Activated CD4-positive, alpha-beta memory T cell treated with anti-CD3 and anti-CD28 coated beads, Interleukin-2, amount 10 ng/mL, durations not matched to agents 7 days and 5 days (primary cell): ENCODE data around the gene PISD. TPM values are rescaled to one million over a fixed set of nuclear protein-coding genes. Genes with fewer than 3 reads are reported as not detected.
"Not testable (repeated sequence)": the region's sequence is repeated elsewhere in the genome, so short reads cannot be mapped to it uniquely, and the experiment has no call there.

Experiments
- CTCF ChIA-PET: fragments of 350-600 bp; sonication (Branson Sonifier 250); formaldehyde crosslinking; loops from one replicate; lab custom pipeline; 2021; ENCODE audit warnings: antibody characterized with exemption, inconsistent platforms; lab: Charles Lee
- POLR2A ChIA-PET: fragments of 350-600 bp; sonication (Branson Sonifier 250); formaldehyde crosslinking; loops from one replicate; lab custom pipeline; 2021; ENCODE audit warnings: antibody characterized with exemption; lab: Charles Lee
- DNase-seq: peaks from one replicate; pipeline ENCODE4 v3.0.0-alpha.2; 2020
- H3K27ac Mint-ChIP-seq: one replicate; pipeline ENCODE4 v1.8.0; 2021; ENCODE audit warnings: mild to moderate bottlenecking, mixed read lengths
- H3K27me3 Mint-ChIP-seq: one replicate; pipeline ENCODE4 v1.8.0; 2021; ENCODE audit warnings: mixed read lengths
- H3K36me3 Mint-ChIP-seq: one replicate; pipeline ENCODE4 v1.8.0; 2021; ENCODE audit warnings: low read depth, mixed read lengths
- H3K4me1 Mint-ChIP-seq: one replicate; pipeline ENCODE4 v1.8.0; 2021; ENCODE audit warnings: mixed read lengths
- H3K4me3 Mint-ChIP-seq: one replicate; pipeline ENCODE4 v1.8.0; 2021; ENCODE audit warnings: mild to moderate bottlenecking, mixed read lengths
- H3K9me3 Mint-ChIP-seq: one replicate; pipeline ENCODE4 v1.8.0; 2021; ENCODE audit warnings: mixed read lengths
- total RNA-seq, 2 experiments: library from RNA; stranded (reverse); gene quantifications; one replicate each; pipeline ENCODE4 v1.2.3, GENCODE V29; 2021

The PISD gene
- total RNA-seq, 2 experiments from 2014 or later, result 19.2 to 19.6 TPM

GRCh38 chr22:31595271-31595670 is 66.7 kb downstream of the PISD start:
- peaks cover 21% of the 10 kb centered on the region for H3K36me3 Mint-ChIP-seq
- no peak overlapping the region for H3K4me3 Mint-ChIP-seq
- CTCF ChIA-PET, result interaction anchor here (1.0 kb wide), 1 partner anchor 12 kb away, joined by 3 read pairs; no protein-coding TSS in a partner anchor
- H3K27ac Mint-ChIP-seq, result no peak overlapping the region
- H3K9me3 Mint-ChIP-seq, result no peaks in the 10 kb centered on the region
- no peaks in the 10 kb centered on the region for H3K27me3 Mint-ChIP-seq
- POLR2A ChIA-PET, result interaction anchor here (1.8 kb wide), 1 partner anchor 11 kb away, joined by 7 read pairs; no protein-coding TSS in a partner anchor
- H3K4me1 Mint-ChIP-seq, result no peaks in the 10 kb centered on the region
- no peak for DNase-seq

- not testable (repeated sequence) for H3K27me3 Mint-ChIP-seq
Measured at GRCh38 chr22:31590161-31590560, 71.9 kb downstream of the PISD start.

GRCh38 chr22:31588970-31589675 is 72.9 kb downstream of the PISD start:
- peaks cover 57% of the 10 kb centered on the region for H3K36me3 Mint-ChIP-seq
- peaks cover 30% of the 10 kb centered on the region for H3K4me1 Mint-ChIP-seq
- H3K9me3 Mint-ChIP-seq, result no peaks in the 10 kb centered on the region
- ChIA-PET POLR2A (interaction anchor here (1.0 kb wide), 1 partner anchor 33 kb away, joined by 3 read pairs; no protein-coding TSS in a partner anchor), CTCF (no interaction called here)
- H3K27ac Mint-ChIP-seq, result no peak overlapping the region
- H3K27me3 Mint-ChIP-seq, result no peaks in the 10 kb centered on the region
- DNase-seq, result no peak
- no peak overlapping the region for H3K4me3 Mint-ChIP-seq

More at GRCh38 chr22:31590161-31590560, 71.9 kb downstream of the PISD start:
- DNase-seq, H3K27ac Mint-ChIP-seq, CTCF ChIA-PET, H3K9me3 Mint-ChIP-seq, POLR2A ChIA-PET, H3K4me3 Mint-ChIP-seq: not testable (repeated sequence)
- H3K4me1 Mint-ChIP-seq, result peaks cover 19% of the 10 kb centered on the region
- H3K36me3 Mint-ChIP-seq, result peaks cover 47% of the 10 kb centered on the region

GRCh38 chr22:31586137-31586920 is 75.7 kb downstream of the PISD start:
- H3K27me3 Mint-ChIP-seq, result no peaks in the 10 kb centered on the region
- H3K9me3 Mint-ChIP-seq, result no peaks in the 10 kb centered on the region
- DNase-seq, result no peak
- H3K27ac Mint-ChIP-seq, result peak overlapping the region; percentile 70
- H3K36me3 Mint-ChIP-seq, result peaks cover 72% of the 10 kb centered on the region
- ChIA-PET CTCF (interaction anchor here (3.4 kb wide), 1 partner anchor 30 kb away, joined by 11 read pairs; no protein-coding TSS in a partner anchor), POLR2A (interaction anchor here (1.2 to 3.8 kb wide), 2 partner anchors 44 to 47 kb away, joined by 3 to 15 read pairs; no protein-coding TSS in a partner anchor)
- peaks cover 50% of the 10 kb centered on the region for H3K4me1 Mint-ChIP-seq
- H3K4me3 Mint-ChIP-seq, result no peak overlapping the region

GRCh38 chr22:31585161-31585859 is 76.7 kb downstream of the PISD start:
- CTCF ChIA-PET, result interaction anchor here (0.6 to 3.4 kb wide), 3 partner anchors 29 to 819 kb away, joined by 3 to 11 read pairs (median 4); no protein-coding TSS in a partner anchor
- Mint-ChIP-seq H3K4me1 (peaks cover 50% of the 10 kb centered on the region), H3K4me3 (peak overlapping the region; percentile 8), H3K27me3 (no peaks in the 10 kb centered on the region), H3K36me3 (peaks cover 67% of the 10 kb centered on the region), H3K27ac (peak overlapping the region; percentile 70), H3K9me3 (no peaks in the 10 kb centered on the region)
- POLR2A ChIA-PET, result interaction anchor here (0.8 to 3.8 kb wide), 5 partner anchors 10 to 96 kb away, joined by 3 to 15 read pairs (median 3); partner anchors contain the start of genes EIF4ENIF1 and PISD
- peak; percentile 32 for DNase-seq

GRCh38 chr22:31584804-31585160 is 77.2 kb downstream of the PISD start:
- DNase-seq, result no peak
- Mint-ChIP-seq H3K27ac (peak overlapping the region; percentile 70), H3K27me3 (no peaks in the 10 kb centered on the region), H3K36me3 (peaks cover 69% of the 10 kb centered on the region), H3K9me3 (no peaks in the 10 kb centered on the region), H3K4me3 (no peak overlapping the region), H3K4me1 (peaks cover 50% of the 10 kb centered on the region)
- ChIA-PET CTCF (interaction anchor here (0.6 to 3.4 kb wide), 3 partner anchors 28 to 818 kb away, joined by 3 to 11 read pairs (median 4); no protein-coding TSS in a partner anchor), POLR2A (interaction anchor here (0.8 to 3.8 kb wide), 6 partner anchors 10 to 95 kb away, joined by 3 to 15 read pairs (median 3); partner anchors contain the start of genes EIF4ENIF1 and PISD)

GRCh38 chr22:31583861-31584485 is 78.0 kb downstream of the PISD start:
- peaks cover 64% of the 10 kb centered on the region for H3K36me3 Mint-ChIP-seq
- H3K9me3 Mint-ChIP-seq, result no peaks in the 10 kb centered on the region
- no peak for DNase-seq
- CTCF ChIA-PET, result interaction anchor here (1.3 to 3.4 kb wide), 3 partner anchors 12 to 88 kb away, joined by 3 to 11 read pairs (median 3); partner anchors contain the start of gene SFI1
- H3K27ac Mint-ChIP-seq, result peak overlapping the region; percentile 70
- no peak overlapping the region for H3K4me3 Mint-ChIP-seq
- POLR2A ChIA-PET, result interaction anchor here (1.0 to 3.8 kb wide), 4 partner anchors 10 to 94 kb away, joined by 3 to 15 read pairs (median 5); partner anchors contain the start of gene EIF4ENIF1
- no peaks in the 10 kb centered on the region for H3K27me3 Mint-ChIP-seq
- H3K4me1 Mint-ChIP-seq, result peaks cover 50% of the 10 kb centered on the region

DNA sequence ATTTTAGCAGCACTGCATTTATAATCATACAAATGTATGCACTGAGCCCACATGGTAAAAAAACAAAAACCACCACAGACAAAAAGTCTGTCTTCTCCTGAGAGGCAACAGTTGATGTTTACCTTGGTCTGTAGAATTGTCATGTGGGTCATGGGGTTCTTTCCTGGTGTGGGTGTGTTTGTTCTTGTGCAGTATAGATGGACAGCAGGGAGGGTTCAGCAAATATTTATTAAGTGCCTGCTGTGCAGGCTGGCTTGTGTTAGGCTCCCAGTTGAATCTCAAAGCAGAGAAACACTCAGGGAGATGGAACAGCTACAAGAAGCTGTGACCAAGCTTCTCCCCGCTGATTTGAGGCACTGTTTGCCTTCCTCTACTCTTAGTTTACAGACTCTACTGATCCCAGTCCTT is 82.2 kb downstream of the PISD start:
- Mint-ChIP-seq H3K4me1 (peaks cover 27% of the 10 kb centered on the region), H3K4me3 (no peak overlapping the region), H3K27me3 (no peaks in the 10 kb centered on the region), H3K27ac (no peak overlapping the region), H3K9me3 (no peaks in the 10 kb centered on the region), H3K36me3 (peaks cover 52% of the 10 kb centered on the region)
- ChIA-PET POLR2A (interaction anchor here (1.8 kb wide), 1 partner anchor 43 kb away, joined by 5 read pairs; no protein-coding TSS in a partner anchor), CTCF (interaction anchor here (0.5 kb wide), 1 partner anchor 259 kb away, joined by 4 read pairs; no protein-coding TSS in a partner anchor)
- DNase-seq, result no peak

GRCh38 chr22:31578171-31578570 is 83.8 kb downstream of the PISD start:
- POLR2A ChIA-PET, result interaction anchor here (1.8 kb wide), 1 partner anchor 41 kb away, joined by 5 read pairs; no protein-coding TSS in a partner anchor
- H3K4me1 Mint-ChIP-seq, result peaks cover 11% of the 10 kb centered on the region
- peaks cover 48% of the 10 kb centered on the region for H3K36me3 Mint-ChIP-seq
- no peak for DNase-seq
- H3K27me3 Mint-ChIP-seq, result no peaks in the 10 kb centered on the region
- no peak overlapping the region for H3K4me3 Mint-ChIP-seq
- no peak overlapping the region for H3K27ac Mint-ChIP-seq
- H3K9me3 Mint-ChIP-seq, result no peaks in the 10 kb centered on the region
- CTCF ChIA-PET, result interaction anchor here (0.6 kb wide), 1 partner anchor 215 kb away, joined by 6 read pairs; no protein-coding TSS in a partner anchor

DNA sequence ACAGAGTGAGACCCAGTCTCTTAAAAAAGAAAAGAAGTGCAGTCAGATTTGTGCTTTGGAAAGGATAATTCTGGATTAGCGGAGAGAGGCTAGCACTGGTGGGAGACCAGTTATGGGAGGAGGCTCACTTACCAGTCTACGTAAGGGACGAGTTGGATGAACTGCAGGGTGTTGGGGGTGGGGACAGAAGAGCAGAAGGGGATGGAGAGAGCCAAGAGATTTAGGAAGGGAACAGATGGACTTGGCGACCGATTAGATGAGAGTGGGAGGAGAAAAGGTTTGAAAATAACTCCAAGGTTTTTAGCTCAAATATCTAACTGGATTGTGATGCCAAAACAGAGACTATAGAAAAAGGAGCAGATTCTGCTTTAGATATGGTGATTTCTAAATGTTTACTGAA is 84.3 kb downstream of the PISD start:
- Mint-ChIP-seq H3K27me3 (no peaks in the 10 kb centered on the region), H3K27ac (no peak overlapping the region), H3K4me3 (no peak overlapping the region), H3K4me1 (peaks cover 10% of the 10 kb centered on the region), H3K36me3 (peaks cover 51% of the 10 kb centered on the region), H3K9me3 (no peaks in the 10 kb centered on the region)
- CTCF ChIA-PET, result no interaction called here
- POLR2A ChIA-PET, result no interaction called here
- no peak for DNase-seq

- peaks cover 3% of the 10 kb centered on the region for H3K4me1 Mint-ChIP-seq
- POLR2A ChIA-PET, result no interaction called here
- H3K27ac Mint-ChIP-seq, result no peak overlapping the region
- H3K9me3 Mint-ChIP-seq, result no peaks in the 10 kb centered on the region
- no peak overlapping the region for H3K4me3 Mint-ChIP-seq
- H3K36me3 Mint-ChIP-seq, result peaks cover 57% of the 10 kb centered on the region
- no peaks in the 10 kb centered on the region for H3K27me3 Mint-ChIP-seq
- CTCF ChIA-PET, result interaction anchor here (1.2 to 2.5 kb wide), 2 partner anchors 14 to 19 kb away, joined by 3 to 9 read pairs; no protein-coding TSS in a partner anchor
- no peak for DNase-seq
Measured at GRCh38 chr22:31575190-31575589, 86.8 kb downstream of the PISD start.
